ENCODE data around the gene GNAZ.

GNAZ gene

DNA sequence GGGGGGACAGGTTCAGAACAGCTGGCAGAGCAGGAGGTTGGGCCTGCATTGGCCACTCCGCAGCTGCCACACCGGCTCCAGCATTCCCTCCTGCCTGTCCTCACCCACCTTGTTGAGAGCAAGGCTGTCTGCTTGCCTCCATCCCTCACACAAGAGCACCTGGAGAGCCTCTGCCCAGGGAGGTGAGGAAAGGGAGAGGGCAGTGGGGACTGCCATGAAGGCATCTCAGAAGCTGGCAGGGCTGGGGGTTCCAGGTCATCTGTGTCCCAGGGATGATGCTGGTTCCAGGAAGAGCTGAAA, 44.4 kb downstream of the GNAZ start:
- no peak for DNase-seq (ENCODE audit: low read depth in 1 of 2, low spot score in 1 of 2)
- Histone ChIP-seq H3K27ac (replicated peaks) (no peak overlapping the region), H3K4me3 (replicated peaks; ENCODE audit: insufficient read depth, low read length) (no peak overlapping the region), H3K27me3 (ENCODE audit: insufficient read depth, poor library complexity, severe bottlenecking) (no peaks in the 10 kb centered on the region)
- TF ChIP-seq, protein P1, sequence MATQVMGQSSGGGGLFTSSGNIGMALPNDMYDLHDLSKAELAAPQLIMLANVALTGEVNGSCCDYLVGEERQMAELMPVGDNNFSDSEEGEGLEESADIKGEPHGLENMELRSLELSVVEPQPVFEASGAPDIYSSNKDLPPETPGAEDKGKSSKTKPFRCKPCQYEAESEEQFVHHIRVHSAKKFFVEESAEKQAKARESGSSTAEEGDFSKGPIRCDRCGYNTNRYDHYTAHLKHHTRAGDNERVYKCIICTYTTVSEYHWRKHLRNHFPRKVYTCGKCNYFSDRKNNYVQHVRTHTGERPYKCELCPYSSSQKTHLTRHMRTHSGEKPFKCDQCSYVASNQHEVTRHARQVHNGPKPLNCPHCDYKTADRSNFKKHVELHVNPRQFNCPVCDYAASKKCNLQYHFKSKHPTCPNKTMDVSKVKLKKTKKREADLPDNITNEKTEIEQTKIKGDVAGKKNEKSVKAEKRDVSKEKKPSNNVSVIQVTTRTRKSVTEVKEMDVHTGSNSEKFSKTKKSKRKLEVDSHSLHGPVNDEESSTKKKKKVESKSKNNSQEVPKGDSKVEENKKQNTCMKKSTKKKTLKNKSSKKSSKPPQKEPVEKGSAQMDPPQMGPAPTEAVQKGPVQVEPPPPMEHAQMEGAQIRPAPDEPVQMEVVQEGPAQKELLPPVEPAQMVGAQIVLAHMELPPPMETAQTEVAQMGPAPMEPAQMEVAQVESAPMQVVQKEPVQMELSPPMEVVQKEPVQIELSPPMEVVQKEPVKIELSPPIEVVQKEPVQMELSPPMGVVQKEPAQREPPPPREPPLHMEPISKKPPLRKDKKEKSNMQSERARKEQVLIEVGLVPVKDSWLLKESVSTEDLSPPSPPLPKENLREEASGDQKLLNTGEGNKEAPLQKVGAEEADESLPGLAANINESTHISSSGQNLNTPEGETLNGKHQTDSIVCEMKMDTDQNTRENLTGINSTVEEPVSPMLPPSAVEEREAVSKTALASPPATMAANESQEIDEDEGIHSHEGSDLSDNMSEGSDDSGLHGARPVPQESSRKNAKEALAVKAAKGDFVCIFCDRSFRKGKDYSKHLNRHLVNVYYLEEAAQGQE (IDR thresholded peaks at IDR 0.05; ENCODE audit: insufficient replicate concordance, low read depth), result no peak

DNA sequence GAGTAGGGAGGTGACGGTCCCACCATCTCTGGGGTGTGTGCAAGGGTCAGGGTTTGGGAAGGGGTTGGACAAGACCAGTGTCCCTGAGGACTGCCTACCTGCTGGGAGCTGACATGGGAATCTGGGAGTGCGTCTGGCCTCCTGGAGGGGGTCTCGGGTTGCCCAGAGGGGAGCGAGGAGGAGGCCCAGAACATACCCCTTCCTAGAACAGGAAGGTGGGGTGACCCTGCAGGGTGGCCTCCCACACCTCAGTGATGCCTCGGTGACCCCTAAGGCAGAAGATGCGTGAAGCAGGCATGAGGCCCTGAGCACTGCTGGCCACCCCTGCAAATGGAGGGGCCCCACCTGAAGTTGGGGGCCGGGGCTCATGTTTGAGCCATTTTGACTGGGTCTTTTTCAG, 45.0 kb downstream of the GNAZ start:
- H3K4me3 ChIP-seq (replicated peaks; ENCODE audit: insufficient read depth, low read length), result no peak overlapping the region
- TF ChIP-seq, protein P1 (IDR thresholded peaks at IDR 0.05; ENCODE audit: insufficient replicate concordance, low read depth), result no peak
- TF ChIP-seq, protein P2, sequence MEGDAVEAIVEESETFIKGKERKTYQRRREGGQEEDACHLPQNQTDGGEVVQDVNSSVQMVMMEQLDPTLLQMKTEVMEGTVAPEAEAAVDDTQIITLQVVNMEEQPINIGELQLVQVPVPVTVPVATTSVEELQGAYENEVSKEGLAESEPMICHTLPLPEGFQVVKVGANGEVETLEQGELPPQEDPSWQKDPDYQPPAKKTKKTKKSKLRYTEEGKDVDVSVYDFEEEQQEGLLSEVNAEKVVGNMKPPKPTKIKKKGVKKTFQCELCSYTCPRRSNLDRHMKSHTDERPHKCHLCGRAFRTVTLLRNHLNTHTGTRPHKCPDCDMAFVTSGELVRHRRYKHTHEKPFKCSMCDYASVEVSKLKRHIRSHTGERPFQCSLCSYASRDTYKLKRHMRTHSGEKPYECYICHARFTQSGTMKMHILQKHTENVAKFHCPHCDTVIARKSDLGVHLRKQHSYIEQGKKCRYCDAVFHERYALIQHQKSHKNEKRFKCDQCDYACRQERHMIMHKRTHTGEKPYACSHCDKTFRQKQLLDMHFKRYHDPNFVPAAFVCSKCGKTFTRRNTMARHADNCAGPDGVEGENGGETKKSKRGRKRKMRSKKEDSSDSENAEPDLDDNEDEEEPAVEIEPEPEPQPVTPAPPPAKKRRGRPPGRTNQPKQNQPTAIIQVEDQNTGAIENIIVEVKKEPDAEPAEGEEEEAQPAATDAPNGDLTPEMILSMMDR (IDR thresholded peaks at IDR 0.05; ENCODE audit: insufficient read depth, low read length), result no peak
- TF ChIP-seq POLR2AphosphoS5 (IDR thresholded peaks at IDR 0.05; ENCODE audit: low read depth) (no peak), GABPA (IDR thresholded peaks at IDR 0.05; ENCODE audit: low read depth) (no peak), SPI1 (IDR thresholded peaks at IDR 0.05; ENCODE audit: borderline replicate concordance, low read depth) (no peak)
- no peaks in the 10 kb centered on the region for H3K27me3 ChIP-seq (ENCODE audit: insufficient read depth, poor library complexity, severe bottlenecking)
- DNase-seq (ENCODE audit: low read depth in 1 of 2, low spot score in 1 of 2), result no peak
- no peak overlapping the region for H3K27ac ChIP-seq (replicated peaks)

DNA sequence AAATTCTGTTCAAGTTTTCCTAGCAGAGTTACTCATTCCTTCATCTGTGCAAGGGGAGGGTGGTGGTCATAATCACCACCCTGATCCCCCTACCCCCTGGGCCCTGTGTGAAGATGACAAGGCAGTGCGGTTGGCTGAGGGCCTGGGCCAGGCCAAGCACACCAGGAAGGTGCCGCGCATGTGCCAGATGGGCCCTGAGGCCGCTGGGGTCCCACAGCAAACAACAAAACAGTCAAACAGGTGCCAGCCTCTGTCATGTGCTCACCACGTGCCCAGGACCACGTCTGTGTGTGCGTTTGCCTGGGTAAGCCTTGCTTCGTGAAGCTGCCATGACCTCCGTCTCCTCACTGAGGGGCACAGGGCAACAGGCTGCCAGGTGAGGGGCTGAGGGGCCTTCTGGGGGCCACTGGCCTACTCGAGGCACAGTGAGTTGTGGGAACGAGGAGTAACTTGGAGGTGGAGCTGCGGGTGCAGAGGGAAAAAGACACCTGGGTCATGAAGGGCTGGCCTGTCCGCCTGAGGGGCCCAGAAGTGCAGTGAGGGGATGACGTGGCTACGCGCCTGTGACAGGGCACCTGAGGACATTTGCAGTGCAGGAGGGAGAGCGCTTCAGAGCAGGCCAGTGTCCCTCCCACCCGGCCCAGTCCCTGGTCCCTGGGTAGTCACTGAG, 45.6 kb downstream of the GNAZ start:
- TF ChIP-seq, protein P2 (IDR thresholded peaks at IDR 0.05; ENCODE audit: insufficient read depth, low read length), result no peak
- no peak for TF ChIP-seq POLR2AphosphoS5 (IDR thresholded peaks at IDR 0.05; ENCODE audit: low read depth)
- no peak for TF ChIP-seq GABPA (IDR thresholded peaks at IDR 0.05; ENCODE audit: low read depth)
- TF ChIP-seq SPI1 (IDR thresholded peaks at IDR 0.05; ENCODE audit: borderline replicate concordance, low read depth), result no peak
- TF ChIP-seq, protein P1 (IDR thresholded peaks at IDR 0.05; ENCODE audit: insufficient replicate concordance, low read depth), result no peak
- no peak for DNase-seq (ENCODE audit: low read depth in 1 of 2, low spot score in 1 of 2)
- H3K27me3 ChIP-seq (ENCODE audit: insufficient read depth, poor library complexity, severe bottlenecking), result no peaks in the 10 kb centered on the region
- H3K4me3 ChIP-seq (replicated peaks; ENCODE audit: insufficient read depth, low read length), result no peak overlapping the region
- no peak overlapping the region for H3K27ac ChIP-seq (replicated peaks)

All from HL-60 (cell line).